LoVo (cell line): ENCODE measurements around the gene RAB15.
A peak's percentile ranks its signal among the peaks of the same experiment; 100 is the strongest.

Experiments used
- DNase-seq: peaks from one replicate; pipeline ENCODE4 v3.0.0-alpha.2; 2016; ENCODE audit warnings: low spot score

The RAB15 gene

DNA sequence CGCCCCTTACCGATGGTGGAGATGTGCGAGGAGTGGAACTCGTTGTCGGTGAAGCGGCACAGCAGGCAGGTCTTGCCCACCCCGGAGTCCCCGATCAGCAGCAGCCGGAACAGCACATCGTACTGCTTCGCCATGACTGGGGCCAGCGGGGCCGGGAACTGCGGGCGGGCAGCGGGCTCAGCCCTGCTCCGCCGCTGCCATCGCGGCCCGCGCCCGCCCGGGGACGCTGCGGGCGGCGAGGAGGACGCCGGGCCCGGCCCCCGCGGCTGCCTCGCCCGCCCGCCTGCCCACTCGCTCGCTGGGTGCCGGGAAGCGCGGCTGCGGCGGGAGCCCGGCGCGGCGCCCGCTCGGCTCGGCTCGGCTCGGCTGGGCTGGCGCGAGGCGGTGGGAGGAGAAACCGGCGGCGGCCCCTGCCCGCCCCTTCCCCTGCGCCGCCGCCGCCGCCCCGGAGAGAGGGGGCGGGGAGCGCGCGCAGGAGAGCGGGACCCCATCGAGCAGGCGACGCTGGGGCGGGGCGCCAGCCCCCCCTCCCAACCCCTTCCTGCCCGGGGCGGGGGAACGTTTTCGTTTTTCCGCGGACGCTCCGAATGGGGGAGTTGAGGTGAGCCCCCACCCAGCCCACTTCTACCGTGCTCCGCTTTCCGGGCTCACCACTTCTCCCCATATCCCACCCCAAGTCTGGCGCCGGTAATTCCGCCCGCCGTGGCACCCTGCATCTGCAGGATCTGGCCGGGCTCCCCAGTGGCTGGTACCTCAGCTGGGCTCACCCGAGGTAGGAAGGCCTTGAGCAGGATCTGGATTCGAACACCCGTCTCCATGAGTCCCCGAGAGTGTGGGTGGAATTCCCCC is at the start of gene RAB15:
TSS of gene RAB15 (minus strand) at position 394 of the 849 bp plus-strand sequence. CDS start at position 134, 260 bp downstream.
- no peak for DNase-seq

GRCh38 chr14:65019944-65020566 is 47.9 kb upstream of the RAB15 start:
- peak; percentile 40 for DNase-seq

GRCh38 chr14:65016471-65016870 is 44.3 kb upstream of the RAB15 start:
- DNase-seq = no peak

GRCh38 chr14:65015391-65015790 is 43.3 kb upstream of the RAB15 start:
- DNase-seq = no peak

- DNase-seq = no peak
Observed at GRCh38 chr14:65012353-65012752, 40.2 kb upstream of the RAB15 start.

DNA sequence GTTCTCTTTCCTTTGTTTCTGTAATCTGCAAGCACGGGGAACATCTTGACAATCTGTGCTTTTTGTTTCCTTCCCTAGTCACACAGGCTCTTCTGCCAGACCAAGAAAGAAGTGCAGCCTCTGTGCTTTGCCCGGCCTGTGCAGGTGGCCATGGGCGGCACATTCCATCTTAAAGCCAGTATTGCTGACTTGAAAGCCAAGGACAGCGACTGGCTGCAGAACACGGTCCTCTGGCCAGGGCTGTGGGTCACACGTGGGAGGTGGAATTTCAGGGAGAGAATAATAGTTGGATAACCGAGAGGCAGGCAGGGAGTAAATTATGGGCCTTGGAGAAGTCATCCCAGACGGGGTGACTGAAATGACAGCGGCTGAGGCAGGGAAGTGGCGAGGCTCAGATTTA is 39.4 kb upstream of the RAB15 start:
- no peak for DNase-seq

GRCh38 chr14:65010211-65010931 is 38.2 kb upstream of the RAB15 start:
- DNase-seq = no peak

DNA sequence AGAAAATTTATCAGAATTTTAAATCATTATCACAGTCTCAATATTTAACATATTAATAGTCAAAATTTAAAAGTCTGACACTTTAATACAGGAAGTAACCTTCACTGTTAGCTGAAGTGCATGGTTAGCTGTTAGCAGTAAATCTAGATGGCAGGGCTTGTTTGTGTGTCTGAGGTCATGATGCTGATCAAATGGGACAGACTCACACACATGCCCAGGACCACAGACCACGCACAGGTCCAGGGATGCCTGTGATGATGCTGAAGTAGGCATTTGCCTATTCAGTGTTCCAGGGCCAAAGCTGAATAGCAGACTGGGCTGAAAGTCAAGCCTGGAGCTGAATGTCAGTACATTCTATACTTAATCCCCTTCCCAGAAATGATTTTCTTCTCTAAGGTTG is 35.1 kb upstream of the RAB15 start:
- DNase-seq = no peak

DNA sequence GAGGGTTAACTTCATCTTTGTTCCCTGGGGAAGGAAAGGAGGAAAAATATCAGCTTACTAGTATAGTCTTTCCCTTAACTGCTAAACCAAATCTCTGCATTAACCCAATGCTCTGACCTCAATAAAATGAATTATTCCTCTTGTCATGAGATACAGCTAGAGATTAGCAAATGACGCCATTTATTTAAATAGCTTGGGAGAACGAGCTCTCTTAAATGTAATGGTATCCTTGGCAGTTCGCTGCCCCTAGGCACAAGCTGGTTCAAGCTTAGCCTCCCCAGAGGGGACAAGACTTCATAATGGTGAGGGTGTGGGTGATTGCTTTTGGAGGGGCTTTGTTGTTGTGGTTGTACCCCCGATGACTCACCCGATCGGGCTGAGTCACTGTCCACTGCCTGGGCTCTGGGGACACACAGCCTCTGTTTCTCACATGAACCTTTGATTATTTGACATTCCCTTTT is 34.2 kb upstream of the RAB15 start:
- no peak for DNase-seq

DNA sequence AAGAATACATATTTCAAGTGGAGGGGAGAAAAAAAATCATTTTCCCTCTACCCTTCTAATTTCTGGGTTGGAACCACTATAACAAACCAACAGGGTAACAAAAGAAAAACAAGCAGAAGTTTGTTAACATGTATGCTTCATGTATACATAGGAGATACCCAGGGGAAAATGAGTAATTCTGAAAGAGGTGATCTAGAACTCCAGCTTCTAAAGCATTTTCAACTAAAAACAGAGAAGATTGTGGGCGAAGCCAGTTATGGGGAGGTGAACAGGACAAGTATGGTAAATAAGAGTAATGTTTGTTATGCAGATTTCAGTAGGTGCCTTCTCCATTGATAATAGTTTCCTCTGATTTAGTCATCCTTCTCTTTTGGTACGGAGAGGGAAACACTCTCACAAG is 31.3 kb upstream of the RAB15 start:
- DNase-seq = no peak

DNA sequence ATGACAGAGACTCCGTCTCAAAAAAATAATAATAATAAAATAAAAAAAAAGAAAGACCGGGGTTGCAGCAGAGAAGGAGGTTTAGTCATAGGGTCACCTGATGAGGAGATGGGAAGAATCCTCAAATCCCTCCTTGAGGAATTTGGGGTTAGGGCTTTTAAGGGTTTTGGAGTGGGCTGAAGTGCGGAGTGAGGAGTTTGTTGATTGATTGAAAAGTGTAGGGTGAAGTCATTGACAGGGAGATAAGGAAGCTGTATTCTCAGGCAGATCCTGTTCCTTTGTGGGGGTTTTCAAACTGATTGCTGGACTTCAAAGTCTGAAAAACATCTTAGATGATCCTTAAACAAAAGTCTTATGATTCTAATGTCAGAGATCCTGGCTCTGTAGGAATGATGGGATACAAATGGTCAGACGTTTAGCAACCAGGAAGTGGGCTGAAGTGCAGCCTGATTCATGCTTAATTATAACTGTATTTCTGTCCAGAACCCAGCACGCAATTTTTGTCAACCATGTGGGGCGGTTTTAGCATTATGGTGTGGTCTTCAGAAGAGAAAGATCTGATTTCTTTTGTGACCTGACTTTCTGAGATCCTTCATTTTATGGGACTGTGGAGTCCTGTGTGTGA is 30.6 kb upstream of the RAB15 start:
- DNase-seq = no peak

DNA sequence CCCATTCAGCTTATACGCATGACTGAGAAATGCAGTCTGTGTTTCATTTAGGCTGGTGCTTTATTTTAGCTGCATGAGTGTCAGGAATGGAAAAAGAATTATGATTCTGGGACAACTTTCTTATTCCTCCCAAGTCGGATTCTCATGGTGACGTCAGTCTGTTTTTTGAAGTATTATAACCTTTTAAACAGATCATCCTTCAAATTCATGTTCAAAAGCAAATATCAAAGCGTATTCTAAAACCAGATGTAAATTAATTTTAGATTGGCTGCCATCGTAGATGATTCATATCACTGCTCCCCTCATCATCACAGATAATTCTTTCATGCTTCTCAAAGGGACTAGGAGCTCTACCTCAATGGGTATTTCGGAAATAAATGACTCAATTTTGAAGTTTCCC is 29.6 kb upstream of the RAB15 start:
- no peak for DNase-seq

DNA sequence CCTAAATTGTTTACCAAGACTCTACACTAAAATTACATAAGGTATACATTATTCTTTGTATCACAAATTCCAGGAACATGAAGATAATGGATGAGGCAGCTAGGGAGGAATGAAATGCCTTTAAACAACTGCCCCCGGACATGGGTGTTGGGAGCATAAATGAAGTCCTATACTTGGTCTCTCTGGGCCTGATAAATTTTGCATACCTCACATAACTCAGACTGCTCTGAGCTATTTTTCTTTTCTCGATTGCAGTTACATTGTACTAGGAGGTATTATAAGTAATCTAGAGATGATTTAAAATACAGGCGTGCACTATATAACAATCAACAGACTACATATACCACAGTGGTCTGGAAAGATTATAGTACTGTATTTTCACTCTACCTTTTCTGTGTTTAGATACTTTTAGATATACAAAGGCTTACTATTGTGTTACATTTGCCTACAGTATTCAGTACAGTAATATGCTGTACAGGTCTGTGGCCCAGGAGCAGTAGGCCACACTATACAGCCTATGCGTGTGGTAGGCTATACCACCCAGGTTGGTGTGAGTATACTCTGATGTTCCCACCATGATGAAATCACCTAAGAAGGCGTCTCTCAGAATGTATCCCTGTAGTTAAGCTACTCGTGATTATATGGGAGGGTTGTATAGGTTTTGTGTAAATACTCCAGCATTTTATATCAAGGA is 28.9 kb upstream of the RAB15 start:
- DNase-seq = no peak

DNA sequence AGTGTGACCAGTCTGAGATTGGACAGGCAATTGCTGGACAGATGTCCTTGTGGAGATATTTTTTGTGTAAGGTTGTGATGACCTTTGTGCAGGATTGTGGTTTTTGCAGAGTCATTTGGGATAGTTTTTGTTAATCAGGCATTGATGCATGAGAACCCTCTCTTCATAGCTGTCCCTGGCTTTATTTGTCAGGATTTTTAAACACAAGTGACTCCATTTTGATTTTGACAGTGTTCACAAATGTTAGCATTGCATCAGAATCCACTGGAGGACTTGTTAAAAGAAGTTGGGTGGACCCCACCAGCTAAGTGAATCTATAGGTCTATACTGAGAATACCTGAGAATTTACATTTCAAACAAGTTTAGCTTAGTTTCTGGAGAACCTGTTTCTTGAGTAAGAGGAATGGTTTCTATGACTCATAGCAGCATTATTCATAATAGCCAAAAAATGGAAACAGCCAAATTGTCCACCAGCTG is 26.4 kb upstream of the RAB15 start:
- no peak for DNase-seq

DNA sequence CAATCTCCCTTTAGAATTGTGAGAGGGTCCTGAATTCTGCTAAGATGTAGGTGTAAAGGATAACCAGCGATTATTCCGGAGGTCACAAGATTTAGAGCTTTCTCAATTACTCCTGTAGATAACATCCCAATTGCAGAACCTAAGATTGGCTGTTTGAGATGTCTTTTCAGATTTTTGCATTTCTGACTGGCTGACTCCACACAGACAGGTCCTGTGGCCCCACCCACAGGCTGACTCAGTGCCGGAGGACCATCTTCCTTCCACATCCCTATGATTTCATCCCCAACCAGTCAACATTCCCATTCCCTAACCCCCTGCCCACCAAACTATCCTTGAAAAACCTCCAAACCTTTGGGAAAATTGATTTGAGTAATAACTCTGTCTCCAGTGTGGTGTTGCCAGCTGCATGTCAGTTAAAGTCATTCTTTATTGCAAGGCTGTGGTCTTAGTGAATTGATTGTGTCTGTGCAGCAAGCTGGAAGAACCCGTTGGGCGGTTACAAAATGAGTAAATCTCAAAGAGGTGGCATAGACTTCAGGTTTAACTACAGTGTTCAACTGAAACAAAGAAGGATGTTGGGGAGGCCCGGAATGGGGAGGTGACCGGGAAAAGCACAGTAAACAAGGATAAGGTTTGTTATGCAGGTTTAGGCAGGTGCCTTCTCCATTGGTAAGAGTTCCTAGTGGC is 25.1 kb upstream of the RAB15 start:
- no peak for DNase-seq

DNA sequence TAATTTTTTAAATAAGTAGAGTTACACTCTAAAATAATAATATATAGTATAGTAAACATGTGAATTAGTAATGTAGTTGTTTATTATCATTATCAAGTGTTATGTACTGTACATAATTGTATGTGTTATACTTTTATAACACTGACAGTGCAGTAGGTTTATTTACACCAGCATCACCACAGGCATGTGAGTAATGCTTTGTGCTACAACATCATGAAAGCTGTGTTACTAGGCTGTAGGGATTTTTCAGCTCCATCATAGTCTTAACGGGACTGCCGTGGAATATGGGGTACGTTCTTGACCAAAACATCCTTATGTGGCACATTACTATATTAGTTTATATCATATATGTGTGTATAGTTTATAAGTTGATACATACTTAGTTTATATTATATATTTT is 23.2 kb upstream of the RAB15 start:
- DNase-seq = no peak

DNA sequence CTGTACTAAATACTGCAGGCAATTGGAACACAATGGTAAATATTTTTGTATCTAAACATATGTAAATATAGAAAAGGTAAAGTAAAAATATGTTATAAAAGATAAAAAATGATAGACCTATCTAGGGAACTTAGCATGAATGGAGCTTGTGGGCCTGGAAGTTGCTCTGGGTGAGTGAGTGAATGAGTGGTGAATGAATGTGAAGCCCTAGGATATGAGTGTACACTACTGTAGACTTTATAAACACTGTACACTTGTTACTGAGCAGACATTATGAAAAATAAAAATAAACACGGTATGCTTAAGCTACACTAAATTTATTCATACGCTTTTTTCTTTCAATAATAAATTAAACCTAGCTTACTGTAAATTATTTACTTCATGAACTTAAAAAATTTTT is 22.4 kb upstream of the RAB15 start:
- DNase-seq = no peak

GRCh38 chr14:64993266-64993930 is 21.3 kb upstream of the RAB15 start:
- DNase-seq = no peak

DNA sequence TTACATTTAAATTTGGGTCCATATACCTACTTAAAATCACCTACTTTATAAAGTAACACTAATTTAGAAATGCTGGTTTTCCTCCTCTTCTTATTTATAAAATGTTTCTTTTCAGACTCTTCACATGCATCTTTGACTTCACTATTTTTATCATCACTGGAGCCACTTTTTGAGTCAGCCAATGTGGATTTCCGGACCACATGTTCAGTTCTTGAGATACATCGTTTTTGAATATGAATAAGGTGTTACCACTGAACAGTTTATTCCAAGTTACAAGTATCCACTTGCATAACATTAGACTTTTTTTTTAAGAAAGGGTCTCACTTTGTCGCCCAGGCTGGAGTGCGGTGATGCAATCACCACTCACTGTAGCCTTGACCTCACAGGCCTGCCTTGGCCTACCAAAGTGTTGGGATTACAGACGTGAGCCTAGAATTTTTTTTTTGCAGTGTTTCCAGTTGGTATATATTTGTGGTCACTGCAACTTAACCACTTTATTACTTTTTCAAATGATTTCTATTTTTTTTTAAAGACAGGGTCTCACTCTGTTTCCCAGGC is 20.3 kb upstream of the RAB15 start:
- no peak for DNase-seq

GRCh38 chr14:64990939-64991338 is 18.8 kb upstream of the RAB15 start:
- no peak for DNase-seq
